Measurements from ENCODE around the gene TRIP13.
"Not testable (repeated sequence)": the region's sequence is repeated elsewhere in the genome, so short reads cannot be mapped to it uniquely, and the experiment has no call there.

The TRIP13 gene

GRCh38 chr5:911601-912000 is 18.9 kb downstream of the TRIP13 start:
- peaks cover 28% of the 10 kb centered on the region for H3K4me1 Mint-ChIP-seq (ENCODE audit: low read depth)

GRCh38 chr5:912280-913091 is 19.8 kb downstream of the TRIP13 start:
- Mint-ChIP-seq H3K4me1 (ENCODE audit: low read depth) (peaks cover 28% of the 10 kb centered on the region), H3K27ac (peak overlapping the region; percentile 92), H3K4me3 (peak overlapping the region; percentile 38), H3K9me3 (no peaks in the 10 kb centered on the region), H3K36me3 (ENCODE audit: low read depth) (peaks cover 67% of the 10 kb centered on the region), H3K27me3 (no peaks in the 10 kb centered on the region)

More at GRCh38 chr5:911601-912000, 18.9 kb downstream of the TRIP13 start:
- Mint-ChIP-seq H3K27me3 (no peaks in the 10 kb centered on the region), H3K9me3 (no peaks in the 10 kb centered on the region), H3K27ac (peak overlapping the region; percentile 92), H3K4me3 (no peak overlapping the region), H3K36me3 (ENCODE audit: low read depth) (peaks cover 68% of the 10 kb centered on the region)

GRCh38 chr5:914174-914573 is 21.5 kb downstream of the TRIP13 start:
- Mint-ChIP-seq H3K27ac (no peak overlapping the region), H3K4me3 (no peak overlapping the region), H3K4me1 (ENCODE audit: low read depth) (peaks cover 28% of the 10 kb centered on the region), H3K27me3 (no peaks in the 10 kb centered on the region), H3K9me3 (no peaks in the 10 kb centered on the region), H3K36me3 (ENCODE audit: low read depth) (peaks cover 69% of the 10 kb centered on the region)

GRCh38 chr5:914612-915011 is 21.9 kb downstream of the TRIP13 start:
- H3K27me3 Mint-ChIP-seq, result no peaks in the 10 kb centered on the region
- no peak overlapping the region for H3K27ac Mint-ChIP-seq
- no peak overlapping the region for H3K4me3 Mint-ChIP-seq
- no peaks in the 10 kb centered on the region for H3K9me3 Mint-ChIP-seq
- H3K4me1 Mint-ChIP-seq (ENCODE audit: low read depth), result peaks cover 28% of the 10 kb centered on the region
- H3K36me3 Mint-ChIP-seq (ENCODE audit: low read depth), result peaks cover 65% of the 10 kb centered on the region

GRCh38 chr5:915346-915745 is 22.7 kb downstream of the TRIP13 start:
- not testable (repeated sequence) for H3K27me3 Mint-ChIP-seq, H3K4me3 Mint-ChIP-seq, H3K9me3 Mint-ChIP-seq, H3K27ac Mint-ChIP-seq
- peaks cover 28% of the 10 kb centered on the region for H3K4me1 Mint-ChIP-seq (ENCODE audit: low read depth)
- H3K36me3 Mint-ChIP-seq (ENCODE audit: low read depth), result peaks cover 58% of the 10 kb centered on the region

- H3K36me3 Mint-ChIP-seq (ENCODE audit: low read depth), result peaks cover 58% of the 10 kb centered on the region
Measured at GRCh38 chr5:915946-916345, 23.3 kb downstream of the TRIP13 start.

DNA sequence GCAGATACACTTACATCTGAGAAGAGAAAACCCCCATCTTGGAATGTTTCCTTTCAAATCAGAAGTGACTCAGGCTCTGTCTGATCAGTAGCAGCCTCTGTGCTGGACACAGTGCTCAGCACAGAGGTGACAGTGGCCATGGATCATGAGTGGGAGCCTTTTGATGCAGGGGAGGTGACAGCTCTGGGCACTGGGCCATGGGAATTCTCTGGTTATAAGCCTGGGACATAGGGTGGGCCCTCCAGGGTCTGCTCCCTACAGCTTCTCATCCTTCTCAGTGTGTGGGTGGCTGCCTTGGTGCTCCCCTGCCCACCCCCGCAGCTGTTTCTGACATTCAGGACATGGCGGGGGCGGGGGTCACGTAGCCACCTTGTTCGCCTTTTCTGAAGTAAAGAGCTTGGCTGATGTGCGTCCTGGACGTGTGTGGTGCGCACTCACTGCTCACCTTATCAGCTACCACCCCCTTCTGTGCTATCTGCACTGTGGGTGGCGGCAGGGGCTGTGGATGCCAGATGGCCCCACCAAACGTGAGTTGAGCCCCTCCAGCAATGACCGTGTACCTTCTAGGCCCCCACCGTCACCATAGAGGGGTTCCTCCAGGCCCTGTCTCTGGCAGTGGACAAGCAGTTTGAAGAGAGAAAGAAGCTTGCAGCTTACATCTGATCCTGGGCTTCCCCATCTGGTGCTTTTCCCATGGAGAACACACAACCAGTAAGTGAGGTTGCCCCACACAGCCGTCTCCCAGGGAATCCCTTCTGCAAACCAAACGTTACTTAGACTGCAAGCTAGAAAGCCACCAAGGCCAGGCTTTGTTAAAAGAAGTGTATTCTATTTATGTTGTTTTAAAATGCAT is 24.0 kb downstream of the TRIP13 start:
- H3K36me3 Mint-ChIP-seq (ENCODE audit: low read depth), result peaks cover 55% of the 10 kb centered on the region
- peaks cover 26% of the 10 kb centered on the region for H3K4me1 Mint-ChIP-seq (ENCODE audit: low read depth)
- no peaks in the 10 kb centered on the region for H3K9me3 Mint-ChIP-seq
- no peak overlapping the region for H3K27ac Mint-ChIP-seq
- no peaks in the 10 kb centered on the region for H3K27me3 Mint-ChIP-seq
- H3K4me3 Mint-ChIP-seq, result no peak overlapping the region

More at GRCh38 chr5:915946-916345, 23.3 kb downstream of the TRIP13 start:
- Mint-ChIP-seq H3K4me1 (ENCODE audit: low read depth) (peaks cover 28% of the 10 kb centered on the region), H3K27ac (no peak overlapping the region), H3K27me3 (no peaks in the 10 kb centered on the region), H3K9me3 (no peaks in the 10 kb centered on the region), H3K4me3 (no peak overlapping the region)

DNA sequence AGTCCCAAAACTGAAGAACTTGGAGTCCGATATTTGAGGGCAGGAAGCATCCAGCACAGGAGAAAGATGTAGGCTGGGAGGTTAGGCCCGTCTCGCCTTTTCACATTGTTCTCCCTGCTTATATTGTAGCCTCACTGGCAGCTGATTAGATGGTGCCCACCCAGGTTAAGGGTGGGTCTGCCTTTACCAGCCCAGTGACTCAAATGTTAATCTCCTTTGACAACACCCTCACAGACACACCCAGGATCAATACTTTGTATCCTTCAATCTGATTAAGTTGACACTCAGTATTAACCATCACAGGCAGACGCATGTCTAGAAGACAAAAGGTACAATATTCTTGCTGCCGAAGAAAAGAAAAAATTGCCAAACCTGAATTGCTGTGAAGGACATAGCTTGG is 26.0 kb downstream of the TRIP13 start:
- H3K27ac Mint-ChIP-seq; H3K4me1 Mint-ChIP-seq (ENCODE audit: low read depth); H3K4me3 Mint-ChIP-seq; H3K27me3 Mint-ChIP-seq; H3K9me3 Mint-ChIP-seq: not testable (repeated sequence)
- H3K36me3 Mint-ChIP-seq (ENCODE audit: low read depth), result peaks cover 34% of the 10 kb centered on the region

DNA sequence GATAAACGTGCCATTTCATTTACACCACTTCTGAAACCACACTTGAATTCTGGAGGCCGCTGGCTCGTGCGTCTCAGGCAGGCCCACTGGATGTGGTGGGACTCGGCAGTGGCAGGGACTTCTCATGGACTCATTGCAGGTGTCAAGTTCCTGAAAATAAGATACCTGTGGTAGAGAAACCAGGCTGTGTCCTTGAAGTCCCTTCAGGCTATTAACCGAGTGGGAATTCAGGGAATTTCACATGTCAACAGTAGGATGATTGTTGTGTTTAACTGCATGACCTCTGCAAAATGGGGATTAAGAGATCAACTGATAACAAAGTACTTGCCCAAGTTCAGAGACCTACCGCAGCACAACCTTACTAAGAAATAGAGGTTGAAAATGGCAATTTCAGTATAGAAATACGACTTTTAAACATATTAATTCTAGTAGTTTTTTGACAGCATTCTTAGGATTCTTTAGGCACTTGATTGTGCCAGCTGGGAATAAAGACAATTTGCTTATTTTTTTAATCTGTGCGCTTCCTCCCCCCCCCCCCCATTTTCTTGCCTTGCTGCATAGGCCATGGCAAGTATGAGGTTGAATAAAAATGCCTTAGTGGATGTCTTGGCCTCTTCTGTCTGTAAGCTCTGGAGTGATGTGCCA is 26.8 kb downstream of the TRIP13 start:
- Mint-ChIP-seq H3K4me1 (ENCODE audit: low read depth) (peaks cover 9% of the 10 kb centered on the region), H3K27me3 (no peaks in the 10 kb centered on the region), H3K36me3 (ENCODE audit: low read depth) (peaks cover 26% of the 10 kb centered on the region), H3K4me3 (no peak overlapping the region), H3K27ac (no peak overlapping the region), H3K9me3 (no peaks in the 10 kb centered on the region)

- peaks cover 9% of the 10 kb centered on the region for H3K4me1 Mint-ChIP-seq (ENCODE audit: low read depth)
- no peak overlapping the region for H3K4me3 Mint-ChIP-seq
- no peak overlapping the region for H3K27ac Mint-ChIP-seq
- H3K9me3 Mint-ChIP-seq, result no peaks in the 10 kb centered on the region
- peaks cover 21% of the 10 kb centered on the region for H3K36me3 Mint-ChIP-seq (ENCODE audit: low read depth)
- H3K27me3 Mint-ChIP-seq, result peaks cover 7% of the 10 kb centered on the region
Measured at GRCh38 chr5:920321-920720, 27.6 kb downstream of the TRIP13 start.

- no peak overlapping the region for H3K4me3 Mint-ChIP-seq
- H3K27me3 Mint-ChIP-seq, result peaks cover 21% of the 10 kb centered on the region
- no peak overlapping the region for H3K27ac Mint-ChIP-seq
- no peaks in the 10 kb centered on the region for H3K9me3 Mint-ChIP-seq
- H3K36me3 Mint-ChIP-seq (ENCODE audit: low read depth), result peaks cover 21% of the 10 kb centered on the region
- peaks cover 17% of the 10 kb centered on the region for H3K4me1 Mint-ChIP-seq (ENCODE audit: low read depth)
Measured at GRCh38 chr5:921456-922435, 29.1 kb downstream of the TRIP13 start.

- Mint-ChIP-seq H3K4me1 (ENCODE audit: low read depth) (peaks cover 17% of the 10 kb centered on the region), H3K27ac (no peak overlapping the region), H3K27me3 (peaks cover 25% of the 10 kb centered on the region), H3K36me3 (ENCODE audit: low read depth) (peaks cover 14% of the 10 kb centered on the region), H3K9me3 (no peaks in the 10 kb centered on the region), H3K4me3 (no peak overlapping the region)
Measured at GRCh38 chr5:922436-923280, 30.0 kb downstream of the TRIP13 start.

DNA sequence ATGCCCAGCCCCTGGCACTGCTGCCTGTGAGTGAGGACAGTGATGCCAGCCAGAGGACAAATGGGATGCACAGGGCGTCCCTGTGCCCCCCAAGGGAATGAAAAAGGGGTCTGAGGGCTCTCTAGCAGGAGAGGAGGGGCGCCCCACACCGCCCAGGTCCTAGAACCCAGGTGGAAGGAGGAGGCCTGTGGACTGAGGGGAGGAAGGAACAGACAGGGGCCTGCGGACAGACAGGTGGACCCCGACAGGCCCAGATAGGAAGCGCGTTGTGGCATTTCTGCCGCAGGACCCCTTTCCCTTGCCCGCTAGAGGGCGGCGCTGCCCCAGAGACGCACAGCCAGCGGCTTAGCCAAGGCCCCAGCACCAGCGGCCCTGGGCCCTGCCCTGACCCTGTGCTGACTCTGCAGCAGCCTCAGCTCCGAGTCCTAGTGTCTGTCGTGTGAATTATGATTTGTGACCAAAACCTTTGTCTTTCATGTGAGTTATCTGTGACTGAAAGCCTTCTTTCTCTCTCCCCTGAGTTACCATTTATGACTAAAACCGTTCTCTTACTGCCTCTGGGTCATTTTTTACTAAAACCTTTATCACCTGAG is 30.7 kb downstream of the TRIP13 start:
- Mint-ChIP-seq H3K36me3 (ENCODE audit: low read depth) (peaks cover 11% of the 10 kb centered on the region), H3K9me3 (no peaks in the 10 kb centered on the region), H3K27ac (no peak overlapping the region)

More for the DNA sequence above, 30.7 kb downstream of the TRIP13 start:
- Mint-ChIP-seq H3K4me1 (ENCODE audit: low read depth) (peaks cover 17% of the 10 kb centered on the region), H3K4me3 (no peak overlapping the region), H3K27me3 (peaks cover 31% of the 10 kb centered on the region)
